Naive thymus-derived CD8-positive, alpha-beta T cell (primary cell): ENCODE results near the gene KSR2. TPM values are rescaled to one million over a fixed set of nuclear protein-coding genes. Genes with fewer than 3 reads are reported as not detected.

ENCODE experiments used
- ATAC-seq, 2 donors: fragments of 150-1000 bp; cut with Tn5 transposase in 1 of 2; sonication (Bioruptor Pico), chemical (Tn5 transposase) in 1 of 2; 1 replicate in 1 of 2; 2 replicates in 1 of 2; pipeline ENCODE4 v1.10.0; 2021; ENCODE audit warnings: mild to moderate bottlenecking in 2 of 2, moderate library complexity in 2 of 2
- POLR2A ChIA-PET: fragments of 350-600 bp; sonication (Branson Sonifier 250); formaldehyde crosslinking; loops from one replicate; lab custom pipeline; 2021; ENCODE audit warnings: antibody characterized with exemption; lab: Charles Lee
- DNase-seq, 10 donors: peaks; one replicate each; pipeline versions ENCODE4 v3.0.0 to v3.0.0-alpha.2; 2020 to 2022
- H3K27ac Mint-ChIP-seq, 10 donors: one replicate each; pipeline ENCODE4 v1.8.0; 2020 to 2022; ENCODE audit warnings: mild to moderate bottlenecking in 10 of 10, mixed read lengths in 10 of 10, moderate library complexity in 4 of 10, inconsistent platforms in 1 of 10
- H3K27me3 Mint-ChIP-seq, 5 donors: one replicate each; pipeline ENCODE4 v1.8.0; 2021 to 2022; ENCODE audit warnings: mixed read lengths in 5 of 5
- H3K36me3 Mint-ChIP-seq, 3 donors: one replicate each; pipeline ENCODE4 v1.8.0; 2020 to 2022; ENCODE audit warnings: mixed read lengths in 3 of 3, mild to moderate bottlenecking in 2 of 3, inconsistent platforms in 1 of 3
- H3K4me1 Mint-ChIP-seq, 4 donors: one replicate each; pipeline ENCODE4 v1.8.0; 2021 to 2022; ENCODE audit warnings: mixed read lengths in 4 of 4
- H3K4me3 Mint-ChIP-seq, 10 donors: one replicate each; pipeline ENCODE4 v1.8.0; 2020 to 2022; ENCODE audit warnings: mild to moderate bottlenecking in 10 of 10, mixed read lengths in 10 of 10, moderate library complexity in 6 of 10, inconsistent platforms in 1 of 10
- H3K9me3 Mint-ChIP-seq, 9 donors: one replicate each; pipeline ENCODE4 v1.8.0; 2020 to 2022; ENCODE audit warnings: mixed read lengths in 9 of 9, mild to moderate bottlenecking in 3 of 9, inconsistent platforms in 1 of 9, moderate library complexity in 1 of 9
- polyA plus RNA-seq, 3 donors: library from polyadenylated mRNA; unstranded; fragments of 300-500 nt; fragmentation: Illumina TruSeq; gene quantifications; one replicate each; pipeline ENCODE4 v1.2.3, GENCODE V29; 2021
- total RNA-seq, 8 experiments: library from RNA in 2 of 8; stranded (reverse) in 2 of 8; gene quantifications; one replicate each; pipeline ENCODE4 v1.2.3 and lab custom pipeline; 2021 to 2026

Gene KSR2
- total and polyA plus RNA-seq, 5 experiments from 2014 or later: not detected

- Mint-ChIP-seq H3K27ac (no peak overlapping the region), H3K4me3 (no peak overlapping the region), H3K36me3 (peaks cover 0 to 3% (median 0%) of the 10 kb centered on the region in 3 donors), H3K4me1 (no peaks in the 10 kb centered on the region), H3K9me3 (peaks cover 0 to 11% (median 4%) of the 10 kb centered on the region in 9 donors), H3K27me3 (peaks cover 4 to 11% (median 7%) of the 10 kb centered on the region in 5 donors)
- DNase-seq: no peak
- ATAC-seq: no peak
- POLR2A ChIA-PET: no interaction called here
Observed at GRCh38 chr12:117469883-117470483, 498.8 kb downstream of the KSR2 start.

DNA sequence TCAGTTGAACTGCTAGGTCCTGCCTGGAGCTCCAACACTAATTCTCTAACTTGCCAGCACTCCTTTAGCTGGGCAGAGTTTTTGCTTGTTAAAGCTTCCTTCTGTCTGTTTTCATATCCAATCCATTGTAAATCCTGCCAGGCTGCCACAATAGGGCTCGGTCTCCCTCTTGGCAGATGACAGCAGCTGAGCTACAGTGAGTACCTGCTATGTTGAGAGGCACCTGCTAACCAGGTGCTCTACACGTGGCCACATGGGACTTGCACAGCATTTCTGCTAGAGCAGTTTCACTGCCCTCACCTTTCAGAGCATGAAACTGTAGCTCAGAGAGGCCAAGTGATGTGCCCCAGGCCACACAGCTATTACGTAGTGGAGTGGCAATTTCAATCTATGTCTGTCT, 500.8 kb downstream of the KSR2 start:
- Mint-ChIP-seq H3K27me3 (peaks cover 0 to 17% (median 3%) of the 10 kb centered on the region in 5 donors), H3K4me3 (no peak overlapping the region), H3K36me3 (peaks cover 0 to 3% (median 0%) of the 10 kb centered on the region in 3 donors), H3K9me3 (peaks cover 0 to 7% (median 5%) of the 10 kb centered on the region in 9 donors), H3K27ac (no peak overlapping the region), H3K4me1 (no peaks in the 10 kb centered on the region)
- no peak for ATAC-seq
- DNase-seq: no peak
- POLR2A ChIA-PET: no interaction called here

GRCh38 chr12:117467588-117467987, 501.2 kb downstream of the KSR2 start:
- H3K27ac Mint-ChIP-seq: no peak overlapping the region
- peaks cover 0 to 19% (median 3%) of the 10 kb centered on the region in 5 donors for H3K27me3 Mint-ChIP-seq
- peaks cover 0 to 7% (median 5%) of the 10 kb centered on the region in 9 donors for H3K9me3 Mint-ChIP-seq
- no peak overlapping the region for H3K4me3 Mint-ChIP-seq
- H3K36me3 Mint-ChIP-seq: peaks cover 0 to 3% (median 0%) of the 10 kb centered on the region in 3 donors
- ATAC-seq (no peak), DNase-seq (no peak)
- POLR2A ChIA-PET: no interaction called here
- no peaks in the 10 kb centered on the region for H3K4me1 Mint-ChIP-seq

GRCh38 chr12:117466677-117467362, 502.0 kb downstream of the KSR2 start:
- Mint-ChIP-seq H3K4me3 (no peak overlapping the region), H3K36me3 (peaks cover 0 to 3% (median 0%) of the 10 kb centered on the region in 3 donors), H3K4me1 (no peaks in the 10 kb centered on the region), H3K9me3 (peaks cover 0 to 11% (median 6%) of the 10 kb centered on the region in 9 donors), H3K27ac (no peak overlapping the region), H3K27me3 (peaks cover 0 to 23% (median 5%) of the 10 kb centered on the region in 5 donors)
- POLR2A ChIA-PET: no interaction called here
- DNase-seq: no peak
- ATAC-seq: no peak

GRCh38 chr12:117461732-117462131, 507.1 kb downstream of the KSR2 start:
- H3K27me3 Mint-ChIP-seq: peaks cover 0 to 30% (median 12%) of the 10 kb centered on the region in 5 donors
- POLR2A ChIA-PET: no interaction called here
- no peaks in the 10 kb centered on the region for H3K4me1 Mint-ChIP-seq
- ATAC-seq (no peak), DNase-seq (no peak)
- H3K4me3 Mint-ChIP-seq: no peak overlapping the region
- H3K9me3 Mint-ChIP-seq: peaks cover 0 to 11% (median 0%) of the 10 kb centered on the region in 9 donors
- H3K36me3 Mint-ChIP-seq: no peaks in the 10 kb centered on the region
- H3K27ac Mint-ChIP-seq: no peak overlapping the region

DNA sequence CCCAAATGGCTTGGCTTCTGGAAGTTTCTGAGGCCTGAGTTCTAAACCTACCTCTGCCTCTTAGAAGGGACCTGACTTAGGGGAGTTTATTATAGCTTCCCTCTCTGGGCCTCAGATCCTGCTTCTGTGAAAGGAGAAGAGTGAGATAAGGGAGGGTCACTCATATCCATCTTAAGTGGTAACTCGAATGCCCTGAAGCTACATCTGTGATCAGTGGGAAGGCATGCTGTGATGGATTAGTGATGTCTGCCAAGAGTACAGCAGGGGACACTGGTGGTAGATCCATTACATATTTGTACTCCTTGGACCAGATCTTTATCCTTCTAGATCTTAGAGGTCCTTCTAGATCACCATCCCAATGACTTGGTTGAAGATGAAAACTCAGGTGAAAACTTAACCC, 509.6 kb downstream of the KSR2 start:
- no peak overlapping the region for H3K27ac Mint-ChIP-seq
- ATAC-seq: no peak
- POLR2A ChIA-PET: no interaction called here
- H3K4me3 Mint-ChIP-seq: no peak overlapping the region
- peaks cover 0 to 23% (median 5%) of the 10 kb centered on the region in 9 donors for H3K9me3 Mint-ChIP-seq
- no peaks in the 10 kb centered on the region for H3K4me1 Mint-ChIP-seq
- peaks cover 0 to 34% (median 4%) of the 10 kb centered on the region in 5 donors for H3K27me3 Mint-ChIP-seq
- DNase-seq: no peak
- H3K36me3 Mint-ChIP-seq: peaks cover 0 to 4% (median 0%) of the 10 kb centered on the region in 3 donors

DNA sequence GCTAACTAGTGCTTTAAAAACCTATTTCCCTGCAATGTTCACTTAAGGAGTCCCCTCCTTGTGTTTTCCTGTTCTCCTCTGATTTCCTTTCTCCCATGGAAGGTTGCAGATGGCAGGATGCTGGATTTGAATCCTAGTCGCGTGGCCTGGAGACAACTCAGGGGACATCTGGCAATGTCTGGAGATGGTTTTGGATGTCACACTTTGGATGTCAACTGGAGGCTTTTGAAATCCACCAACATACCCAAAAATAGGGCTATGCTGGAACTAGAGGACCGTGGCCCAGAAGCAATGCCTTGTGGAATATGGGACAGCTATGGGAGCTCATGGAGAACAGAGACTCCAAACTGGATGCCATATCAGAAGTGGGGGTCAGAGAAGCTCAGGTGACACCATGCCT, 511.6 kb downstream of the KSR2 start:
- Mint-ChIP-seq H3K4me1 (no peaks in the 10 kb centered on the region), H3K4me3 (no peak overlapping the region), H3K9me3 (peaks cover 0 to 18% (median 4%) of the 10 kb centered on the region in 9 donors), H3K27me3 (peaks cover 0 to 32% (median 1%) of the 10 kb centered on the region in 5 donors), H3K27ac (no peak overlapping the region), H3K36me3 (peaks cover 0 to 4% (median 0%) of the 10 kb centered on the region in 3 donors)
- no peak for ATAC-seq
- POLR2A ChIA-PET: no interaction called here
- no peak for DNase-seq

- Mint-ChIP-seq H3K9me3 (peaks cover 0 to 14% (median 4%) of the 10 kb centered on the region in 9 donors), H3K4me1 (no peaks in the 10 kb centered on the region), H3K36me3 (peaks cover 0 to 4% (median 0%) of the 10 kb centered on the region in 3 donors), H3K27me3 (peaks cover 0 to 31% (median 5%) of the 10 kb centered on the region in 5 donors), H3K27ac (no peak overlapping the region), H3K4me3 (no peak overlapping the region)
- no peak for DNase-seq
- POLR2A ChIA-PET: no interaction called here
- ATAC-seq: no peak
Observed at GRCh38 chr12:117456076-117456475, 512.7 kb downstream of the KSR2 start.

GRCh38 chr12:117453961-117454360, 514.8 kb downstream of the KSR2 start:
- H3K4me1 Mint-ChIP-seq: no peaks in the 10 kb centered on the region
- no peak overlapping the region for H3K4me3 Mint-ChIP-seq
- H3K27me3 Mint-ChIP-seq: peaks cover 0 to 25% (median 2%) of the 10 kb centered on the region in 5 donors
- POLR2A ChIA-PET: no interaction called here
- H3K27ac Mint-ChIP-seq: no peak overlapping the region
- peaks cover 0 to 14% (median 4%) of the 10 kb centered on the region in 9 donors for H3K9me3 Mint-ChIP-seq
- ATAC-seq: no peak
- DNase-seq: no peak
- H3K36me3 Mint-ChIP-seq: peaks cover 0 to 4% (median 0%) of the 10 kb centered on the region in 3 donors

GRCh38 chr12:117452112-117452511, 516.7 kb downstream of the KSR2 start:
- Mint-ChIP-seq H3K27ac (no peak overlapping the region), H3K4me3 (no peak overlapping the region), H3K9me3 (peaks cover 0 to 14% (median 4%) of the 10 kb centered on the region in 9 donors), H3K36me3 (peaks cover 0 to 4% (median 0%) of the 10 kb centered on the region in 3 donors), H3K4me1 (no peaks in the 10 kb centered on the region), H3K27me3 (peaks cover 0 to 22% (median 3%) of the 10 kb centered on the region in 5 donors)
- ATAC-seq (no peak), DNase-seq (no peak)
- POLR2A ChIA-PET: no interaction called here

DNA sequence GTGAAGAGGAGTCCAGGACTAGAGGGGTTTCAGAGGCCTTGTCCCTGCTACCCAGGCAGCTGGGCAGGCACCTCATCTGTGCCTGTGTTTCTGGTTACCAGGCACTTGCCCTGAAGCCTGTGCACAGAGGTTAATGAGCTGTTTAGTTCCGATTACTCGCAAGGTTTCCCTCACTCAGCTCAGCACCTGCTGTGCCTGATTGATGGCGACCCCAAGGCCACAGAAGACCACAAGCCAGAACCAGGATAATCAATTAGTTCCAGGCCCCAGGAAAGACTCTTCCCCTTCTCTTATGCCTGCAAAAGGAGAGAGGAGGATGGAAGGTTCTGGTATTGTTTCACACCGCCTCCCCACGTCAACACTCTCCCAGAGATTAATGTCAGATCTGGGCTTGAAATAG, 518.6 kb downstream of the KSR2 start:
- POLR2A ChIA-PET: no interaction called here
- Mint-ChIP-seq H3K36me3 (peaks cover 0 to 4% (median 0%) of the 10 kb centered on the region in 3 donors), H3K9me3 (peaks cover 0 to 9% (median 4%) of the 10 kb centered on the region in 9 donors), H3K4me1 (no peaks in the 10 kb centered on the region), H3K27me3 (peaks cover 0 to 17% (median 3%) of the 10 kb centered on the region in 5 donors), H3K27ac (peak overlapping the region in 1 of 10 donors; percentile 26), H3K4me3 (no peak overlapping the region)
- ATAC-seq (no peak), DNase-seq (no peak)

DNA sequence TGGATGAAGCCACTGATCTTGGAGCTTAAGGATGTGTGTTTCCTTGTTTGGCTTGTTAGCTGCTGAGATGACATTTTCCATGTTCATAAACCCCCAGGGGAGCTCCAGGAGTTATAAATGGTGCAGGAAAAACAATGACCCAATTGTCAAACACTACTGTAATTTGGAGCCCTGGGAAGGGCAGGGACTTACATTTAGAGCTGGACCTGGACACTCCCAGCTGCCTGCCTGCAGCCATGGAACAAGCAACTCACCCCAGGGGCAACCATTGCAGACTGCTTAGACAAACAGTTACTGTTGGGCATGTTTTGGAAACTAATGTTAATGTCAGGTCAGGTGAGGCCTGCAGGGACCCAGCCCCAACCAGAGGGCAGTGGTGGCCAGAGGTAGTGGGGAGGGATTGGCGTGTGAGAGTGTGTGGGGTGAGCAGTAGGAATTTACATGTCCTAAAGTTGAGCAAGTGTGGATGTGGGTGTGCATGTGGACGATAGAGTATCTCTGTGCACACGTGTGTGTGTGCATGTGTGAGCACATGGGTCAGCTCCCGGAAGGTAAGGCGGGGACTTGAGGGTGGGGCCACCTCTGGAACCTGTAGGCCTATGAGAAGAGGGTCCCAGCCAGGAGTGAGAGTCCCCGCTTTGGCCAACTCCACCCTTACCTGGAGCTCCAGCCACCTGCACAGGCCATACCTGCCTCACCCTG, 521.0 kb downstream of the KSR2 start:
- H3K4me1 Mint-ChIP-seq: no peaks in the 10 kb centered on the region
- peak overlapping the region in 1 of 10 donors; percentile 56 for H3K4me3 Mint-ChIP-seq
- H3K9me3 Mint-ChIP-seq: peaks cover 0 to 6% (median 0%) of the 10 kb centered on the region in 9 donors
- no peak for DNase-seq
- POLR2A ChIA-PET: no interaction called here
- H3K36me3 Mint-ChIP-seq: no peaks in the 10 kb centered on the region
- no peak for ATAC-seq
- H3K27me3 Mint-ChIP-seq: peaks cover 2 to 8% (median 3%) of the 10 kb centered on the region in 5 donors
- no peak overlapping the region for H3K27ac Mint-ChIP-seq

- DNase-seq: no peak
- POLR2A ChIA-PET: no interaction called here
- H3K9me3 Mint-ChIP-seq: no peaks in the 10 kb centered on the region
Observed at GRCh38 chr12:117444781-117445180, 524.0 kb downstream of the KSR2 start.

More at GRCh38 chr12:117444781-117445180, 524.0 kb downstream of the KSR2 start:
- Mint-ChIP-seq H3K27ac (no peak overlapping the region), H3K4me1 (no peaks in the 10 kb centered on the region), H3K27me3 (peaks cover 0 to 8% (median 3%) of the 10 kb centered on the region in 5 donors), H3K36me3 (no peaks in the 10 kb centered on the region), H3K4me3 (no peak overlapping the region)
- ATAC-seq: no peak
